AG10803 (cell line): Measurements from ENCODE around the gene RGMB.

ENCODE experiments used
- DNase-seq: peaks from one replicate; pipeline ENCODE4 v3.0.0; 2010; ENCODE audit warnings: low read depth
- H3K4me3 ChIP-seq: 2 replicates; pipeline ENCODE4 v1.5.1; 2011; ENCODE audit warnings: mild to moderate bottlenecking, low read length, control low read depth
- CTCF ChIP-seq: conservative IDR thresholded peaks from 2 replicates; pipeline ENCODE4 v1.5.1; 2011; ENCODE audit warnings: mild to moderate bottlenecking, low read length, control low read depth, inconsistent platforms

The RGMB gene

GRCh38 chr5:98795243-98795642 lies 21.8 kb downstream of the RGMB start:
- TF ChIP-seq CTCF = no peak
- no peak overlapping the region for H3K4me3 ChIP-seq
- no peak for DNase-seq

- no peak overlapping the region for H3K4me3 ChIP-seq
- peak; percentile 82 for TF ChIP-seq CTCF
- DNase-seq = peak; percentile 75
These were observed 22.9 kb downstream of the RGMB start for GRCh38 chr5:98796197-98796972.

DNA sequence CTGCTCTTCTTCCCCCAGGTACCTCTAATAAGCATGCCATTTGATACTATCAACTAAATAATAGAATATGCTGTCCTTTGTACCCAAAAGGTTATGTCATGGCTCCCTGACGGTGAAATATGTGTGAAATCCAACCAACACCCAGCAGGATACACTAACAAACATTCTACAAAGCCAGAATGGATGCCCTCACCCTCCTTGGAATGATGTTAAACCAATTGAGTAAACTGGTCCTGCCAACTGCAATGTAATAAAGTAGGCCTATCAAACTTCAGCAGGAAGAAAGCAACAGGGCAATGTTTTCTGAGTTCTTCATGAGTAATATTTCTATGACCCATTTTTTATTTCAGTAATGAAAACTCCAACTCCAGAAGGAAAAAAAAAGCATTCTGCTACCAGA lies 24.9 kb downstream of the RGMB start:
- TF ChIP-seq CTCF = no peak
- DNase-seq = peak; percentile 43
- H3K4me3 ChIP-seq = no peak overlapping the region

DNA sequence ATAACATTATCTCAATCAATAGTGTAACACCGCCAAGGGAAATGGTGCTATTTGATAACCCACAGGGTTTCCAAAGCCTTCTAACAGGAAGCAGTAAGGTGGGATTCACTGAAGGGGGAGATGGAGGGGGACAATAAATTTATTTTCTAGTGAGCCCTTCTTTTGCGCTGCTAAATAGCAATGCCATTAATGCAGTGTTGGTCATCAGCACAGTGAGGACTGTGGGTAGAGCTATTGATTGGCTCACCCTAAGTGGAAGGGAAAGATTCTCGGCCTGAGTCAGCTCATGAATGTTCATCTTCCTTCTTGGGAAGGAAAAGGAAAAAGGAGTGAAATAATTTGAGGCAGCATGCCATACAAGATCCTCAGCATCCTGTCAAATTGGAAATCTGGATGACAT lies 25.4 kb downstream of the RGMB start:
- TF ChIP-seq CTCF = no peak
- H3K4me3 ChIP-seq = no peak overlapping the region
- DNase-seq = no peak

GRCh38 chr5:98804066-98804465 lies 30.6 kb downstream of the RGMB start:
- H3K4me3 ChIP-seq = no peak overlapping the region
- no peak for DNase-seq
- no peak for TF ChIP-seq CTCF

DNA sequence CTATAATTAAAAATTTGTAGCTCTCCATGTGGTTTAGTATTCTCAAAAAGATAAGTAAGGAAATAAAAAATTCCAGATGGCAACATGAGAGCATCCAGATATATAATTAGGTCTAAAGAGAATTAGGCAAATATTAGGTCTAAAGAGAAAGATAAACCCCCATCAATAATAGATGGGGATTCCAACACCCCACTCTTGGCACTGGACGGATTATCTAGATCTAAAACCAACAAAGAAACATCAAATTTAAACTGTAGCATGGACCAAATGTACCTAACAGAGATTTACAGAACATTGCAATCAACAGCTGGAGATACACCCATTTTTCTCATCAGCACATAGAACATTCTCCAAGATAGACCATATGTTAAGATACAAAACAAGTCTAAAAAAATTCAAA lies 31.6 kb downstream of the RGMB start:
- H3K4me3 ChIP-seq = no peak overlapping the region
- TF ChIP-seq CTCF = no peak
- DNase-seq = no peak

GRCh38 chr5:98807806-98808205 lies 34.3 kb downstream of the RGMB start:
- TF ChIP-seq CTCF = no peak
- DNase-seq = no peak
- H3K4me3 ChIP-seq = no peak overlapping the region
